Hepatocyte (in vitro differentiated cells): ENCODE results near the gene C11orf98.
"Not testable (repeated sequence)": the region's sequence is repeated elsewhere in the genome, so short reads cannot be mapped to it uniquely, and the experiment has no call there.

Experiments
- EZH2 ChIP-seq: fragments of 200-600 bp; sonication (generic); IDR thresholded peaks from 2 replicates; pipeline ENCODE4 v1.6.1; 2016; ENCODE audit warnings: antibody characterized with exemption, mild to moderate bottlenecking, borderline replicate concordance
- TF ChIP-seq, protein P1 (sequence below): fragments of 200-600 bp; sonication (generic); IDR thresholded peaks from 2 replicates; pipeline ENCODE4 v1.5.1; 2016; ENCODE audit warnings: antibody characterized with exemption, mild to moderate bottlenecking; ENCODE audit not compliant: poor library complexity

- TF ChIP-seq, protein P1, sequence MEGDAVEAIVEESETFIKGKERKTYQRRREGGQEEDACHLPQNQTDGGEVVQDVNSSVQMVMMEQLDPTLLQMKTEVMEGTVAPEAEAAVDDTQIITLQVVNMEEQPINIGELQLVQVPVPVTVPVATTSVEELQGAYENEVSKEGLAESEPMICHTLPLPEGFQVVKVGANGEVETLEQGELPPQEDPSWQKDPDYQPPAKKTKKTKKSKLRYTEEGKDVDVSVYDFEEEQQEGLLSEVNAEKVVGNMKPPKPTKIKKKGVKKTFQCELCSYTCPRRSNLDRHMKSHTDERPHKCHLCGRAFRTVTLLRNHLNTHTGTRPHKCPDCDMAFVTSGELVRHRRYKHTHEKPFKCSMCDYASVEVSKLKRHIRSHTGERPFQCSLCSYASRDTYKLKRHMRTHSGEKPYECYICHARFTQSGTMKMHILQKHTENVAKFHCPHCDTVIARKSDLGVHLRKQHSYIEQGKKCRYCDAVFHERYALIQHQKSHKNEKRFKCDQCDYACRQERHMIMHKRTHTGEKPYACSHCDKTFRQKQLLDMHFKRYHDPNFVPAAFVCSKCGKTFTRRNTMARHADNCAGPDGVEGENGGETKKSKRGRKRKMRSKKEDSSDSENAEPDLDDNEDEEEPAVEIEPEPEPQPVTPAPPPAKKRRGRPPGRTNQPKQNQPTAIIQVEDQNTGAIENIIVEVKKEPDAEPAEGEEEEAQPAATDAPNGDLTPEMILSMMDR: not testable (repeated sequence)
- TF ChIP-seq EZH2: not testable (repeated sequence)
Measured at GRCh38 chr11:62650283-62650682, 14.7 kb downstream of the C11orf98 start.
